Psoas muscle (tissue), 8 donors: ENCODE results near the gene GLCCI1. TPM values are rescaled to one million over a fixed set of nuclear protein-coding genes. Genes with fewer than 3 reads are reported as not detected.

Experiments used
- ATAC-seq, 4 donors: fragments of 200-7000 bp; cut with Tn5 transposase; one replicate each; pipeline ENCODE4 v1.9.1; 2020; ENCODE audit warnings: moderate library complexity in 3 of 4, mild to moderate bottlenecking in 2 of 4
- DNase-seq, 2 donors: peaks; one replicate each; pipeline ENCODE4 v3.0.0-alpha.2; 2020
- H3K27ac ChIP-seq: fragments of 200-600 bp; one replicate; pipeline ENCODE4 v1.8.0; 2022
- H3K27me3 ChIP-seq, 3 donors: fragments of 200-600 bp in 1 of 3; one replicate each; pipeline versions ENCODE4 v1.6.1 to v1.8.0; 2013 to 2022; ENCODE audit warnings: low read length in 2 of 3, mild to moderate bottlenecking in 2 of 3, moderate library complexity in 1 of 3; ENCODE audit not compliant: insufficient read depth in 3 of 3
- H3K36me3 ChIP-seq, 2 donors: fragments of 200-600 bp in 1 of 2; one replicate each; pipeline versions ENCODE4 v1.6.1 to v1.8.0; 2013 to 2022; ENCODE audit warnings: low read depth in 1 of 2, mild to moderate bottlenecking in 1 of 2, moderate library complexity in 1 of 2; ENCODE audit not compliant: insufficient read depth in 1 of 2
- H3K4me1 ChIP-seq: fragments of 200-600 bp; one replicate; pipeline ENCODE4 v1.8.0; 2022
- H3K4me3 ChIP-seq: fragments of 200-600 bp; one replicate; pipeline ENCODE4 v1.8.0; 2022; ENCODE audit warnings: mild to moderate bottlenecking
- H3K9me3 ChIP-seq: fragments of 200-600 bp; one replicate; pipeline ENCODE4 v1.8.0; 2022
- WGBS, 3 donors: extraction: QIAGEN DNeasy Blood & Tissue Kit; methylation state at CpG; one replicate each; pipeline versions ENCODE4 v1.1.6 to v1.1.7; 2013; 5-methylcytosine and 5-hydroxymethylcytosine counted together
- intact Hi-C, 2 donors: fragments of 100-400 bp; cut with DNase I; formaldehyde crosslinking; loops; one replicate each; pipeline versions ENCODE4 v1.11.0 to v1.14.2; 2022
- polyA plus RNA-seq, 3 donors: library from polyadenylated mRNA; stranded (reverse); fragments of 200-250 nt; gene quantifications; one replicate each; pipeline ENCODE4 v1.2.3, GENCODE V29; 2013
- total RNA-seq, 4 donors: library from RNA; stranded (reverse); fragmentation: NEBNext Ultra II Directional in 2 of 4; extraction: Animal tissue kit (Norgen Biotek cat#: 25700) in 2 of 4; gene quantifications; one replicate each; pipeline versions ENCODE4 v1.2.1 to v1.2.4, GENCODE V29; 2021 to 2023
- TF ChIP-seq, protein P1 (sequence below): fragments of 200-600 bp; IDR thresholded peaks from one replicate; pipeline ENCODE4 v1.8.0; 2022; ENCODE audit warnings: antibody characterized with exemption
- donor health status: healthy with polysubstance abuse.
- donor health status: DM: no; HTN: no; CAD: no; lungs with moderate emphysema.
- donor health status: Bipolar disorder and iron deficiency.
- donor health status: healthy.
- donor health status: DM: yes; HTN: yes; CAD: no.
- donor health status: DM: no; HTN: no; CAD: no.
- donor health status: DM: no; HTN: no; CAD: no.
- donor health status: DM: yes; HTN: yes; CAD: no.

Gene GLCCI1
- total and polyA plus RNA-seq, 7 donors, result 0.57 to 8.0 (median 3.1) TPM

GRCh38 chr7:7921830-7922229, 46.8 kb upstream of the GLCCI1 start:
- TF ChIP-seq, protein P1, sequence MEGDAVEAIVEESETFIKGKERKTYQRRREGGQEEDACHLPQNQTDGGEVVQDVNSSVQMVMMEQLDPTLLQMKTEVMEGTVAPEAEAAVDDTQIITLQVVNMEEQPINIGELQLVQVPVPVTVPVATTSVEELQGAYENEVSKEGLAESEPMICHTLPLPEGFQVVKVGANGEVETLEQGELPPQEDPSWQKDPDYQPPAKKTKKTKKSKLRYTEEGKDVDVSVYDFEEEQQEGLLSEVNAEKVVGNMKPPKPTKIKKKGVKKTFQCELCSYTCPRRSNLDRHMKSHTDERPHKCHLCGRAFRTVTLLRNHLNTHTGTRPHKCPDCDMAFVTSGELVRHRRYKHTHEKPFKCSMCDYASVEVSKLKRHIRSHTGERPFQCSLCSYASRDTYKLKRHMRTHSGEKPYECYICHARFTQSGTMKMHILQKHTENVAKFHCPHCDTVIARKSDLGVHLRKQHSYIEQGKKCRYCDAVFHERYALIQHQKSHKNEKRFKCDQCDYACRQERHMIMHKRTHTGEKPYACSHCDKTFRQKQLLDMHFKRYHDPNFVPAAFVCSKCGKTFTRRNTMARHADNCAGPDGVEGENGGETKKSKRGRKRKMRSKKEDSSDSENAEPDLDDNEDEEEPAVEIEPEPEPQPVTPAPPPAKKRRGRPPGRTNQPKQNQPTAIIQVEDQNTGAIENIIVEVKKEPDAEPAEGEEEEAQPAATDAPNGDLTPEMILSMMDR, result no peak
- intact Hi-C loops, result no loop called here
- DNase-seq (no peak), ATAC-seq (peak in 1 of 4 donors; percentile 49)
- H3K27ac ChIP-seq, result no peak overlapping the region
- no peaks in the 10 kb centered on the region for H3K4me1 ChIP-seq
- H3K4me3 ChIP-seq, result no peak overlapping the region
- no peaks in the 10 kb centered on the region for H3K9me3 ChIP-seq
- H3K27me3 ChIP-seq, result no peaks in the 10 kb centered on the region
- H3K36me3 ChIP-seq, result no peaks in the 10 kb centered on the region

GRCh38 chr7:7922684-7923385, 45.8 kb upstream of the GLCCI1 start:
- TF ChIP-seq, protein P1, result no peak
- Histone ChIP-seq H3K4me1 (no peaks in the 10 kb centered on the region), H3K9me3 (no peaks in the 10 kb centered on the region), H3K27ac (no peak overlapping the region), H3K36me3 (no peaks in the 10 kb centered on the region), H3K4me3 (no peak overlapping the region), H3K27me3 (no peaks in the 10 kb centered on the region)
- DNase-seq (no peak), ATAC-seq (no peak)
- intact Hi-C loops, result no loop called here
- 48 to 61% (median 50%) methylated on average over 7 of the region's 7 CpGs for WGBS, 3 donors

- WGBS, 3 donors, result 77 to 88% (median 81%) methylated on average over 1 of the region's 1 CpG
- TF ChIP-seq, protein P1, result no peak
- Histone ChIP-seq H3K36me3 (no peaks in the 10 kb centered on the region), H3K9me3 (no peaks in the 10 kb centered on the region), H3K4me3 (no peak overlapping the region), H3K27ac (no peak overlapping the region), H3K4me1 (no peaks in the 10 kb centered on the region), H3K27me3 (no peaks in the 10 kb centered on the region)
- intact Hi-C loops, result no loop called here
- ATAC-seq, result no peak
- no peak for DNase-seq
Measured at GRCh38 chr7:7923818-7924217, 44.8 kb upstream of the GLCCI1 start.

GRCh38 chr7:7924303-7924702, 44.3 kb upstream of the GLCCI1 start:
- H3K4me3 ChIP-seq, result no peak overlapping the region
- H3K27me3 ChIP-seq, result no peaks in the 10 kb centered on the region
- H3K36me3 ChIP-seq, result no peaks in the 10 kb centered on the region
- no peak overlapping the region for H3K27ac ChIP-seq
- no peak for ATAC-seq
- TF ChIP-seq, protein P1, result no peak
- no peak for DNase-seq
- H3K9me3 ChIP-seq, result no peaks in the 10 kb centered on the region
- no peaks in the 10 kb centered on the region for H3K4me1 ChIP-seq
- intact Hi-C loops, result no loop called here

DNA sequence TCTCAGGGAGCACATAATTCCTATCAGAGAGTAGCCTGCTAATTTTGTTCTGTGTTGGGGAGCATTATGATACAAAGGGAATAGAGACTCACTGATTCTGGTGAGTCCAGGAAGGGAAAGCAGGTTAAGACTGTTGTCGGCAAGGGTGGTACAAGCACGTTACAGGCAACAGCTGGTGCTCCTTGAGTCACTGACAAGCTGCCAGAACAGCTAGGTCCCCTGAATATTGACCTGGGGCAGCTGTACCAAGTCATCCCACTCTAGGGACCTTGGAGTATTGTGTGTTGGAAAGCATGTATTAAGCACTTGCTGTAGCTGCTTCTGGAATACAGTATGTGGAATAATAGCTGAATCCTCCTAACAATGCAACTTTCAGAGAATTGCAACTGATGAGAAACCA, 37.0 kb upstream of the GLCCI1 start:
- H3K4me3 ChIP-seq, result no peak overlapping the region
- no peak overlapping the region for H3K27ac ChIP-seq
- no peak for ATAC-seq
- no peaks in the 10 kb centered on the region for H3K36me3 ChIP-seq
- H3K27me3 ChIP-seq, result no peaks in the 10 kb centered on the region
- TF ChIP-seq, protein P1, result no peak
- intact Hi-C loops, result no loop called here
- DNase-seq, result no peak
- no peaks in the 10 kb centered on the region for H3K9me3 ChIP-seq
- 46 to 71% (median 51%) methylated on average over 2 of the region's 2 CpGs for WGBS, 3 donors
- no peaks in the 10 kb centered on the region for H3K4me1 ChIP-seq
